GM19438 (cell line): ENCODE results near the gene CACFD1.
A peak's percentile ranks its signal among the peaks of the same experiment; 100 is the strongest.
"Not testable (repeated sequence)": the region's sequence is repeated elsewhere in the genome, so short reads cannot be mapped to it uniquely, and the experiment has no call there.

ENCODE experiments used
- ATAC-seq: cut with Tn5 transposase; IDR thresholded peaks from one replicate; pipeline ENCODE4 v1.9.1; 2021; ENCODE audit warnings: low read depth; ENCODE audit not compliant: unreplicated experiment

CACFD1 gene

DNA sequence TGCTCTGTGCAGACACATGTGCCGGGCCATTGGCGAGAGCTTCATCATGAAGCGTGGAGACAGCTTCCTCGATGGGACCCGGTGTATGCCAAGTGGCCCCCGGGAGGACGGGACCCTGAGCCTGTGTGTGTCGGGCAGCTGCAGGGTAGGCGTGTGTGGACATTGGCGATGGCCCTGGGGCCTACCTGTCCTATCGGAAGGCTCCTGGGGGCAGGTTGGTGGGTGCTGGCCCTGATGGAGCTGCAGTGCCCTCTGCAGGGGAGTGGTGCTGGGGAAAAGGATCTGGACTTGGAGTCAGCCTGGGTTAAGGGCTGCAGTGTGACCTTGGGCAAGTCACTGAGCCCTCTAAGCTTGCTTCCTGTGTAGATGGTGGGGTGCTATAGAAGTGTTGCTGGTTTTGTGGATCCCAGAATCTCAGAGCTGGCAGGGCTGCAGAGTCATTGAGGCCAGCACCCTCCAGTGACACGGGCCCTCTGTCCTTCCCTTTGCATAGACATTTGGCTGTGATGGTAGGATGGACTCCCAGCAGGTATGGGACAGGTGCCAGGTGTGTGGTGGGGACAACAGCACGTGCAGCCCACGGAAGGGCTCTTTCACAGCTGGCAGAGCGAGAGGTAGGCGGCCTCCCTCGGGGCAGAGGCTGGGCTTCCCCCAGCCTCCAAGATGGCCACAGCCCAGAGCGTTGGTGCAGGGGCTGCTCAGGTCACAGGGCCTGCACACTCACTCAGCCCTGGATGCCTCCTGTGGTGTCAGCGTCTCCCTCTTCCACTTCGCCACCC, 21.8 kb upstream of the CACFD1 start:
- ATAC-seq = no peak

DNA sequence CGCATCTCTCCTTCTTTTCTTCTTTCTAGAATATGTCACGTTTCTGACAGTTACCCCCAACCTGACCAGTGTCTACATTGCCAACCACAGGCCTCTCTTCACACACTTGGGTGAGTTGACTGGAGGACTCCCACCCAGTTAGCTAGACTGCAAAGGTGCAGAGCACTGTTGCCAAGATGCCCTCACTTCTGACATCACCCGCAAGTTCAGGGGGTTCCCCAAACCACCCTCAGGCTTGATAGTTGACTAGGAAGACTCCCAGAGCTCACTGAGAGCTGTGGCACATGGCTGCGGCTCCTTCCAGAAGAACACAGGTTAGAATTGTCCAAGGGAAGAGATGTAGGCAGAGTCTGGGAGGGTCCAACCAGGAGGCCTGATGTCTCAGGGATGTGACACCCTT, 20.4 kb upstream of the CACFD1 start:
- no peak for ATAC-seq

DNA sequence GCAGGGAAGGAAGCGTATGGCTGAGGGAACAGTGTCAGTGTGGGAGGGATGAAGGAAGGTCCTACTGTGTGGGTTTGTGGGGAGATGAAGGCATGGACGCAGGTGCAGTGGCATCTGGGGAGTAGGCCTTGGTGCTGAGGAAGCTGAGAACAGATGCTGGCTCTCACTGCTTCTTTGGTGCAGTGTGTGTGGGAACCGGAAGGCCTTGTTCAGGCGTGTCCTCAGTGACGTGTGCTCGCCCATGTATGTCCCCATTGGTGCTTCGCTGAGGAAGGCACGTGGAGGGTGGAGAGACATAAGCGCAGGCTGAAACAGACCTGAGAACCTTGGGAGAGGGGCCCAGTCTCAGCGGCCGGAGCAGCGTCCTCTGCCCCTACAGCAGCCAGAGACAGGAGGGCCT, 18.9 kb upstream of the CACFD1 start:
- ATAC-seq = peak; percentile 79

DNA sequence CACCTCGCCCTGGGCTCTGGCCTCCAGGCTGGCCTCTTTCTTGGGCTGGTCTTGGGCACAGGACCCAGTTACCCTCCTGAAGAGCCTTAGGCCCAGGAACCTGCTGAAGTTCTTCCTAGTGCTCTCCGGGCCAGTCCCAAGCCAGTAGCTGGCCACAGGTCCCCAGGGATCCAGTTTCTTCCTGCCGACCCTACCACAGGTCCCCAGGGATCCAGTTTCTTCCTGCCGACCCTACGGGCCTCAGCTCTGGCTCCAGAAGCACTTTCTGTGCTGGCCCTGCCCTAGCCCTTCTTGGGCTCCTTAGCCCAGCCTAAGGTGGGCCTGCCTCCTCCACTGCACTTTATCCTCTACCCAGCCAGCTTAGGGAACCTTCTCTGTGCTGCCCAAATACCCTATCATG, 18.2 kb upstream of the CACFD1 start:
- no peak for ATAC-seq

DNA sequence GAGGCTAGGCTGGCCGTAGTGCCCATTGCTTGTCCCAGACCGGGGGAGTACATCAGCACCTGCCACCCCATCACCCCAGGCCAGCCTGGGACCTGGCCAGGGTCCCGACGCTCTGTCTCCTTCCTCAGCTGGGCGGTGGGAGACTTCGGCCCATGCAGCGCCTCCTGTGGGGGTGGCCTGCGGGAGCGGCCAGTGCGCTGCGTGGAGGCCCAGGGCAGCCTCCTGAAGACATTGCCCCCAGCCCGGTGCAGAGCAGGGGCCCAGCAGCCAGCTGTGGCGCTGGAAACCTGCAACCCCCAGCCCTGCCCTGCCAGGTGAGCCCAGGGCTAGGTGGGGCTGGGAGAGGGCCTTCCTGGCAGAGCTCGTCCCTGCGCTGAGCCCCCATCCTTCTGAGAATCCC, 16.5 kb upstream of the CACFD1 start:
- ATAC-seq = no peak

DNA sequence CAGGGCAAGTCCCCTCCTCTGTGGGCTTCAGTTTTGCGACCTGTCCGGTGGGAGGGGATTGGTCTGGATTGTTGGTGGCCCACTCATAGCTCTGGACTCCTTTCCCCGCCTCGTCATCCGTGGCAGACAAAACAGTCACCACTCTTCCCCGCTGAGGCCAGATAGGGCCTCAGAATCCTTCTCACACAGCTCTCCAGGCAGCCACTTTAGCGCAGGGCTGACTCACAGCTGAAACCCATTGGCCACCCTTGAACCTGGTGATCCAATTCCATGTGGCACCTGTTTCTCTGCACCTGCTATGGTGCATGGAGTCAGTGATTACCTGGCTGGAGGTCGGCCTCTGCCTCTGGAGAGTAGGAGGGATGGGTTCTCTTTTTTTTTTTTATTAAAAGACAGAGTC, 15.8 kb upstream of the CACFD1 start:
- no peak for ATAC-seq

DNA sequence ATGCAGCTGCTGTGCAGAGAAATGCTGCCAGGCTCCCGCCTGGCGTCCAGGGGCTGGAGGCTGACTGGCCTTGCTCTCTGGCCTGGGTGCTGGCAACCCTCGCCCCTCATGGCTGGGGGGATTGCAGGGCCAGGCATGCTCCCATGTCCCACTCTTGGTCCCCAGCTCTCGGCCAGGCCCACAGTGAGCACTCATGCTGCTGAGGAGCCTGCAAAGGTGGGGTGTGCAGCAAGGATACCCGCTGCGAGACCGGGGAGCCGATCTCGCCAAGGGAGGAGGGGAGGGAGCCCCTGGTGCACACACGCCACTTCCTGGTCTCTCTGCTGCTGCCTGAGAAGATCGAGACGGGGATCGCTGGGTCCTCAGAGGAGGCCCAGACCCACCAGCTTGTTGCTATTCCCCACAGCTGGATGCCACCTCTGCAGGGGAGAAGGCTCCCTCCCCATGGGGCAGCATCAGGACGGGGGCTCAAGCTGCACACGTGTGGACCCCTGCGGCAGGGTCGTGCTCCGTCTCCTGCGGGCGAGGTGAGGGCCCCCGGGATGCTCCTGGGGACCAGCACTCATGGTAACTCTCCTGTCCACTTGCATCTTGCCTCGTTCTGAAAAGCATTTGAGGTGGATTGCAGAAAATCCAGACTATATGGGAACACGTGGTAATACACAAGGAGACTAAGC, 14.3 kb upstream of the CACFD1 start:
- no peak for ATAC-seq

DNA sequence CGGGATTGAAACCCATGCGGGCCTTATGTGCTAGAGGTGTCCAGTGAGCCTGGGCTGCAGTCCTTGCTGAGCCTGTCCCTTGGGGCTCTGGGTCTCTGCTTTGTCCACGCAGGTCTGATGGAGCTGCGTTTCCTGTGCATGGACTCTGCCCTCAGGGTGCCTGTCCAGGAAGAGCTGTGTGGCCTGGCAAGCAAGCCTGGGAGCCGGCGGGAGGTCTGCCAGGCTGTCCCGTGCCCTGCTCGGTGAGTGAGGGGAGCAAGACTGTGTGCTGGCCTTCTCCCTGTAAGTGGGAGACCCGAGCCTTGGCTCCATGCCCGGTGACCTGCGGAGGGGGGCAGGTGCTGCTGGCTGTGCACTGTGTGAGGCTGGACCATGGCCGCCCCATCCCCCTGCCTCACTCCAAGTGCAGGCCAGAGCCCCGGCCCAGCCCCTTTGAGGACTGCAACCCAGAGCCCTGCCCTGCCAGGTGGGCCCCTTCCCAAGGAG, 11.2 kb upstream of the CACFD1 start:
- ATAC-seq = no peak

DNA sequence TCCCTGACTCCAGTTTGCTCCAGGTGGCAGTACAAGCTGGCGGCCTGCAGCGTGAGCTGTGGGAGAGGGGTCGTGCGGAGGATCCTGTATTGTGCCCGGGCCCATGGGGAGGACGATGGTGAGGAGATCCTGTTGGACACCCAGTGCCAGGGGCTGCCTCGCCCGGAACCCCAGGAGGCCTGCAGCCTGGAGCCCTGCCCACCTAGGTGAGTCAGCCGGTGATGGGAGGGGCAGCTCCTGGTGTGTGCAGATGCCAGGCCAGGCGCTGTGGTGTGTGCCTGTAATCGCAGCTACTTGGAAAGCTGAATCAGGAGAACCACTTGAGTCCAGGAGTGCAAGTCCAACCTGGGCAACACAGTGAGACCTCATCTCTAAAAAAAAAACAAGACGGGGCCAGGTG, 10.0 kb upstream of the CACFD1 start:
- ATAC-seq = no peak

DNA sequence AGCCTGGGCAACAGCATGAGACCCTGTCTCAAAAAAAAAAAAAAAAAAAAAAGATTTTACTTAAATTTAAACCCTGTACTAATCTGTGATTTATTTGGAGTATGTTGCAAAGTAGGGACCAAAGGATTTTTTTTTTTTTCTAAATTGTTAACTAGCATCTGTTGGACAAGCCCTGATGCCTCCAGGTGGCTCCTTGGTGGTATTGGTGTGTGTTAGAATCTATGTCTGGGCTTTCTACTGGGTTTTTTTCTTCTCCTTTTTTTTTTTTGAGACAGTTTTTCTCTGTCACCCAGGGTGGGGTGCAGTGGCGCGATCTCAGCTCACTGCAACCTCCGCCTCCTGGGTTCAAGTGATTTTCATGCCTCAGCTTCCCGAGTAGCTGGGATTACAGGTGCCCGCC, 7.9 kb upstream of the CACFD1 start:
- ATAC-seq = not testable (repeated sequence)

DNA sequence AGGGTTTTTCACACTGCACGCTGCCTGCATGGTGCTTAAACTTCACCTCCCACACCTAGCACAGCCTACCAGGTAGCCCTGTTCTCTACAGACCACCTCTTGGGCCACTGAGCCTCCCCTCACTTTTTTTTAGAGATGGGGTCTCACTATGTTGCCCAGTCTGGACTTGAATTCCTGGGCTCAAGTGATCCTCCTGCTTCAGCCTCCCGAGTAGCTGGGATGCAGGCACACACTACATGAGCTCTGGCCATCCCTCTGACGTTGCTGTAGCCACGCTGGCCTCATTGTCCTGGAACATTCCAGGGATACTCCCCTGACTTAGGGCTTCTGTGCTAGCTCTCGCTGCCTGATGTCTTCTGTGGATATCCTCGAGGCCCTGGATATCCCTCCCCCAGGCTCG, 7.2 kb upstream of the CACFD1 start:
- ATAC-seq = no peak

DNA sequence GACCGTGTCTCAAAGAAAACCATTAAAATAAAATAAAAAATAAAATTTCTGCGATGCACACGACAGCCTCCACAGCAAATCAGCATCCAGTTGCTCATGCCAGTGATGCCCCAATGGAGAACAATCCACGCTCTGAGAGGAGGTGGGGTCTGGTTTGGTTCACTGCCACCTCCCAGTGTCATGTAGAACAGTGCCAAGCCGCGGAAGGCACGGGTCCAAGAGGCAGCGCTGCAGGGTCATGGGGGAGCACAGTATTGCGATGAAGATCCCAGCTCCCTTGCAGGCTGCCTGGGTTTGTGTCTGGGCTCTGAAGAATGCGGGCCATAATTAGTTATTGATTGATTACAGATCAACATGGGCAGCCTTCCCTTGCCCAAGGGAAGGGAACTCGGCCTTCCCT, 6.1 kb upstream of the CACFD1 start:
- ATAC-seq = no peak

DNA sequence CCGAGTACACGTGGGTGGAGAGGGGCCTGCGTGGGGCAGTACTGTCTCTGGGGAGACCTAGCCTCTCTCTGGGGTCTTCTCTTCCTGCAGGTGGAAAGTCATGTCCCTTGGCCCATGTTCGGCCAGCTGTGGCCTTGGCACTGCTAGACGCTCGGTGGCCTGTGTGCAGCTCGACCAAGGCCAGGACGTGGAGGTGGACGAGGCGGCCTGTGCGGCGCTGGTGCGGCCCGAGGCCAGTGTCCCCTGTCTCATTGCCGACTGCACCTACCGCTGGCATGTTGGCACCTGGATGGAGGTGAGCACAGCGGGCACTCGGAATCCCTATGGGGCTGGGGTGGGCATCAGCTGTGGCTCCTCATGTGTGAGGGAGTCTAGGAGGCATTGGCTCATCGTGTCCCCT, 5.5 kb upstream of the CACFD1 start:
- ATAC-seq = no peak

DNA sequence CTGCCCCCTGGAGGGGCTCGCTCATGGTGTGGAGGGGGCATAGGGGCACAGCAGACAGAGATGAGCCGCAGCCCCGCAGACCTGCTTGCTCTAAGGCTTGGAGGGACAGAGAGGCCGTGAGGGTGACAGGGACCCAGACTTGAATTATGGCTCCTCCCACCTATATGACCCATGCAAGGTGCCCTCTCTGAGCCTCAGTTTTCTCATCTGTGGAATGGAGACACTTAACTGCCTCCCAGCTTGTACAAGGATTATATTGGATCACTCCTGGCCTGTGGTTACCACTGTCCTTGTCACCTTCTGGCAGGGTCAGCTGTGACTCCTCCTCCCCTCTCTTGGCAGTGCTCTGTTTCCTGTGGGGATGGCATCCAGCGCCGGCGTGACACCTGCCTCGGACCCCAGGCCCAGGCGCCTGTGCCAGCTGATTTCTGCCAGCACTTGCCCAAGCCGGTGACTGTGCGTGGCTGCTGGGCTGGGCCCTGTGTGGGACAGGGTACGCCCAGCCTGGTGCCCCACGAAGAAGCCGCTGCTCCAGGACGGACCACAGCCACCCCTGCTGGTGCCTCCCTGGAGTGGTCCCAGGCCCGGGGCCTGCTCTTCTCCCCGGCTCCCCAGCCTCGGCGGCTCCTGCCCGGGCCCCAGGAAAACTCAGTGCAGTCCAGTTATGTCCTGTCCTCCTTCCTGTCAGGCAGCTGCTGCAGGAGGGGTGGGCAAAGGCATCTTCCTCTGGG, 4.7 kb upstream of the CACFD1 start:
- no peak for ATAC-seq

DNA sequence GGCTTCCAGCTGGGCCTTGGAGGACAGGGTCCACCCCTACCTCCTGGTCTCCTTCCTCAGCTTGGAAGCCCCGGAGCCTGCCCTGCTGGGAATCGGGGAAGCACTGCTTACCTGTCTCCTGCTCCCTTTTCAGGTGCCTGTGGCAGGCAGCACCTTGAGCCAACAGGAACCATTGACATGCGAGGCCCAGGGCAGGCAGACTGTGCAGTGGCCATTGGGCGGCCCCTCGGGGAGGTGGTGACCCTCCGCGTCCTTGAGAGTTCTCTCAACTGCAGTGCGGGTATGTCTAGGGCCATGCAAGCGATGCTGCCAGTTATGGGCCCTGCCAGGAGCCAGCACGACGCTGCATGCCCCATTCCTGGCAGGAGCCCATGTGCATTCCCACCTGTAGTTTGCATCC, 3.8 kb upstream of the CACFD1 start:
- no peak for ATAC-seq

DNA sequence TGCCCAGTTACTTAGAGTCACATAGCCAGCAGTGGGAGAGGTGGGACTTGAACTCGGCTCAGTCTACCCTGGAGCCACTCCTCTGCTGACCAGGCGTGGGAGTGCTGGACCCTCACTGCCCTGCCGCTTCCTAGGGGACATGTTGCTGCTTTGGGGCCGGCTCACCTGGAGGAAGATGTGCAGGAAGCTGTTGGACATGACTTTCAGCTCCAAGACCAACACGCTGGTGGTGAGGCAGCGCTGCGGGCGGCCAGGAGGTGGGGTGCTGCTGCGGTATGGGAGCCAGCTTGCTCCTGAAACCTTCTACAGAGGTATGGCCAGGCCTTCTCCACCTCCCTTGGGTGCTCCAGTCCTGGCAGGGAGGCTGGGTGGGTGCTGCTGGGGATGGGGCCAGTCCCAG, 3.4 kb upstream of the CACFD1 start:
- ATAC-seq = no peak

DNA sequence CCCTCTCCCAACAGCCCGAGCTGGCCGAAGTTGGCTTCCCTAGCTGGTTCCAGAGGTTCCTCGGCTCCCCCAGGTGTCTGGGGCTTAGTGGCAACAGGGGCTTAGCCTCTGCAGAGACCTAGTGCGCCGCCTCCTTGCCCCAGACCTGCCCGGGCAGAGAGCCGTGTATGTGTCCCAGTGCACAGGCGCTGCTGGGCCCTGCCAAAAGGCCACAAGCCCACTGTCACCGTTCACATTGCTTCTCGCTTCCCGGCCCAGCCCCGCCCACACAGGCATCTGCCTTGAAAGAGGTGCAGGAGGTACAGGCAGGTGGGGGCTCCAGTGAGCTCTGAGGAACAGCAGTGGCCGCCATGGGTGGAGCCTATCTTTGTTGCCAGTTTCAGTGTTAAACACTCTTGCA, 2.5 kb upstream of the CACFD1 start:
- ATAC-seq = no peak

DNA sequence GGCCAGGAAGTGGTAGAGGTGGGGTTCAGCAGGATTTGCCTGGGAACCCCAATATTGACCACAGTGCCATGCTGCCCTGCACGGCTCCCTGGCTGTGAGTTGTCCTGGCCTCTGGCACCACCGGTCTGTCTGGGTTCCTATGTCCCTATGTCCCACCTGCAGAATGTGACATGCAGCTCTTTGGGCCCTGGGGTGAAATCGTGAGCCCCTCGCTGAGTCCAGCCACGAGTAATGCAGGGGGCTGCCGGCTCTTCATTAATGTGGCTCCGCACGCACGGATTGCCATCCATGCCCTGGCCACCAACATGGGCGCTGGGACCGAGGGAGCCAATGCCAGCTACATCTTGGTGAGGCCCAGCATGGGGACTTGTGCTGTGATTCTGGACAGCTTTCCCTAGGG, 2.0 kb upstream of the CACFD1 start:
- ATAC-seq = no peak

DNA sequence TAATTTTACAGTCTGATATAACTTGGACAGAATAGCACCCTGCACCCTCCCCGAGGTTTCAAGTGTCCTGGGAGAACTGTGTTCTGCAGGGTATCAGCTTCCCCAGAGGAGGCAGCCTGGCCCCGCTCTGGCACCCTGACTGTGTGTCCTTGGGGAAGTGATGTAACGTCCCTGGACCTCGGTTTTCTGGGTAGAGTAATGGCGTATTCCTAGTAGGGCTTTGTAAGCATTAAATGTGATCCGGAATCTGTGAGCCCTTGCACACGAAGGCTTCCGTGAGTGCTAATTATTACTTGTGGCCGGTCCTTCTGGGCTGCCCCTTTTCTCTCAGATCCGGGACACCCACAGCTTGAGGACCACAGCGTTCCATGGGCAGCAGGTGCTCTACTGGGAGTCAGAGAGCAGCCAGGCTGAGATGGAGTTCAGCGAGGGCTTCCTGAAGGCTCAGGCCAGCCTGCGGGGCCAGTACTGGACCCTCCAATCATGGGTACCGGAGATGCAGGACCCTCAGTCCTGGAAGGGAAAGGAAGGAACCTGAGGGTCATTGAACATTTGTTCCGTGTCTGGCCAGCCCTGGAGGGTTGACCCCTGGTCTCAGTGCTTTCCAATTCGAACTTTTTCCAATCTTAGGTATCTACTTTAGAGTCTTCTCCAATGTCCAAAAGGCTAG, 1.0 kb upstream of the CACFD1 start:
- no peak for ATAC-seq

DNA sequence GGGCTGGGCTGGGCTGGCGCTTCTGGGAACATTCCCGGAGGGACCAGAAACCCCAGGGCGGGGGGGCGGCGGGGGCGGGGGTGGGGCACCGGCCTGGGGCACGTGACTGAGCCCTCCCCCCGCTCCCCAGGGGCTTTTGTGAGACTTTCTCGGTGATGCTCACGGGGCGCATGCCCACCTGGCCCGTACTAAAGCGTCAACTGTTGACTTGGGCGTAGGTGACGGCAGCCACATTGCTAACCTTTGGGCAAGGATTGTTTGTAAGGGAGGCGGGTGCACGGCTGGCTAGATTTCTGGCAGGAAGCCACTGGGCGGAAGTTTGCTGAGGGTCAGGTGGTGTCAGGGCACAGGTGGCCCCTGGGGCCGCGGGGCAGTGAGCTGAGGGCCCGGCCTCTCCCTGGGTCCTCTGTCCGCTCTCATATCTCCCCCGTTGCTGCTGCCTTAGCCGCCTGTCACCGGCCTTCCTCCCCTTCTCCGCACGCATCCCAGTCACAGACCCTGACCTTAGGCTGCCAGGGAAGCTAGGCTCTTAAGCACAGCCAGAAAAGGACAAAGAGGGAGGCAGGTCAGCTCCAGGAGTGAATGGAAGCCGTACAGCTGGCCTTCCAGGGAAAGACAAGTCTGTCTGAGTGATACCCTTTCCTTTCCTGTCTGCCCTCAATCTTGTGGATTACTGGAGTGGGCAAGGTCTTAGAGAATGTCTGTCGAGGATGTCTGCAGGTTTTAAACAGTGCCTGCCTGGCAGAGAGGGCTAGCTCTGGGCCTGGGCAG, 812 bp downstream of the CACFD1 start:
- ATAC-seq = peak; percentile 19
